IMR-90 (cell line): ENCODE results near the gene ZFYVE21. TPM values are rescaled to one million over a fixed set of nuclear protein-coding genes. Genes with fewer than 3 reads are reported as not detected.

Experiments
- ATAC-seq: fragments of 200-7000 bp; cut with Tn5 transposase; 2 replicates; pipeline ENCODE4 v1.9.1; 2020; ENCODE audit warnings: low read depth, mild to moderate bottlenecking, moderate library complexity
- BruUV-seq: library from RNA; stranded (reverse); fragments of 400-500 nt; replicated peaks from 2 replicates; lab custom pipeline; 2021; lab: Mats Ljungman, UMichigan
- CTCF ChIA-PET: fragments of 300-600 bp; formaldehyde crosslinking; extraction: SDS; loops from one replicate; lab custom pipeline; 2021; ENCODE audit warnings: antibody characterized with exemption; lab: Yijun Ruan, JAX
- POLR2A ChIA-PET: fragments of 300-600 bp; sonication (Branson Sonifier 250); formaldehyde crosslinking; loops from one replicate; lab custom pipeline; 2022; ENCODE audit warnings: antibody characterized with exemption; ENCODE audit not compliant: unreplicated experiment; lab: Charles Lee
- DNase-seq: peaks from one replicate; pipeline ENCODE4 v3.0.0; 2013
- H2AFZ ChIP-seq: replicated peaks from 2 replicates; pipeline ENCODE3; 2013; ENCODE audit warnings: low read length, mild to moderate bottlenecking; ENCODE audit not compliant: poor library complexity
- H2AK5ac ChIP-seq: 2 replicates; pipeline ENCODE4 v1.6.1; 2013; ENCODE audit warnings: low read depth, low read length, inconsistent platforms
- H2AK9ac ChIP-seq: replicated peaks from 2 replicates; pipeline ENCODE3; 2013; ENCODE audit warnings: mild to moderate bottlenecking, low read depth, low read length, moderate library complexity; ENCODE audit not compliant: poor library complexity
- H2BK120ac ChIP-seq: 2 replicates; pipeline ENCODE4 v1.6.1; 2013; ENCODE audit warnings: low read depth, low read length, inconsistent platforms
- H2BK15ac ChIP-seq: 3 replicates; pipeline ENCODE4 v1.6.1; 2013; ENCODE audit warnings: low read depth, low read length, inconsistent platforms
- H2BK20ac ChIP-seq: 2 replicates; pipeline ENCODE4 v1.6.1; 2013; ENCODE audit warnings: low read depth, mild to moderate bottlenecking, inconsistent platforms, low read length, moderate library complexity
- H2BK5ac ChIP-seq: 2 replicates; pipeline ENCODE4 v1.6.1; 2013; ENCODE audit warnings: mild to moderate bottlenecking, low read depth, low read length, inconsistent platforms; ENCODE audit not compliant: poor library complexity, severe bottlenecking
- H3K14ac ChIP-seq: replicated peaks from 2 replicates; pipeline ENCODE4 v1.6.1; 2013; ENCODE audit warnings: low read depth, low read length, inconsistent platforms
- H3K18ac ChIP-seq: 2 replicates; pipeline ENCODE4 v1.6.1; 2013; ENCODE audit warnings: low read depth, low read length, control low read depth
- H3K23ac ChIP-seq: 2 replicates; pipeline ENCODE4 v1.6.1; 2013; ENCODE audit warnings: low read depth, low read length, inconsistent platforms
- H3K27ac ChIP-seq: 2 replicates; pipeline ENCODE4 v1.5.1; 2013; ENCODE audit warnings: mild to moderate bottlenecking, control low read depth, low read length; ENCODE audit not compliant: insufficient read depth
- H3K27me3 ChIP-seq: 2 replicates; pipeline ENCODE4 v1.6.1; 2013; ENCODE audit warnings: low read length; ENCODE audit not compliant: control insufficient read depth, insufficient read depth
- H3K36me3 ChIP-seq: 2 replicates; pipeline ENCODE4 v1.6.1; 2013; ENCODE audit warnings: low read length, mixed read lengths; ENCODE audit not compliant: control insufficient read depth, insufficient read depth
- H3K4ac ChIP-seq: 2 replicates; pipeline ENCODE4 v1.6.1; 2013; ENCODE audit warnings: low read depth, low read length, inconsistent platforms
- H3K4me1 ChIP-seq: 2 replicates; pipeline ENCODE4 v1.6.1; 2013; ENCODE audit warnings: low read length, mixed read lengths; ENCODE audit not compliant: control insufficient read depth, insufficient read depth
- H3K4me2 ChIP-seq: 2 replicates; pipeline ENCODE4 v1.6.1; 2013; ENCODE audit warnings: low read depth, mild to moderate bottlenecking, control low read depth, low read length, moderate library complexity
- H3K4me3 ChIP-seq: 2 replicates; pipeline ENCODE4 v1.5.1; 2013; ENCODE audit warnings: low read depth, mild to moderate bottlenecking, control low read depth, low read length, moderate library complexity; ENCODE audit not compliant: insufficient read depth
- H3K56ac ChIP-seq: 2 replicates; pipeline ENCODE4 v1.6.1; 2013; ENCODE audit warnings: low read length, inconsistent platforms; ENCODE audit not compliant: insufficient read depth; ENCODE audit errors: extremely low read depth
- H3K79me1 ChIP-seq, 2 experiments: 2 replicates each; pipeline ENCODE4 v1.6.1; 2013; ENCODE audit warnings: low read length in 2 of 2, inconsistent platforms in 1 of 2, low read depth in 1 of 2
- H3K9ac ChIP-seq: 2 replicates; pipeline ENCODE4 v1.6.1; 2013; ENCODE audit warnings: low read depth, low read length, control low read depth
- H3K9me1 ChIP-seq: 2 replicates; pipeline ENCODE4 v1.6.1; 2013; ENCODE audit warnings: low read length, inconsistent platforms; ENCODE audit not compliant: insufficient read depth
- H3K9me3 ChIP-seq: 2 replicates; pipeline ENCODE4 v1.6.1; 2013; ENCODE audit warnings: low read length; ENCODE audit not compliant: control insufficient read depth, insufficient read depth
- H4K20me1 ChIP-seq: 2 replicates; pipeline ENCODE4 v1.6.1; 2013; ENCODE audit warnings: low read length, inconsistent platforms; ENCODE audit not compliant: insufficient read depth
- H4K5ac ChIP-seq: 2 replicates; pipeline ENCODE4 v1.6.1; 2013; ENCODE audit warnings: mild to moderate bottlenecking, low read depth, low read length, control low read depth
- H4K8ac ChIP-seq, 2 experiments: 2 replicates each; pipeline ENCODE4 v1.6.1; 2013; ENCODE audit warnings: low read depth in 2 of 2, low read length in 2 of 2, control low read depth in 1 of 2, inconsistent platforms in 1 of 2
- H4K91ac ChIP-seq: 2 replicates; pipeline ENCODE4 v1.6.1; 2013; ENCODE audit warnings: low read depth, low read length, inconsistent platforms; ENCODE audit not compliant: insufficient read depth
- BHLHE40 ChIP-seq: fragments of 150-350 bp; IDR thresholded peaks from 2 replicates; pipeline ENCODE4 v1.6.1; 2016; ENCODE audit warnings: mild to moderate bottlenecking, low read depth, low read length
- CEBPB ChIP-seq: IDR thresholded peaks from 2 replicates; pipeline ENCODE4 v1.6.1; 2012; ENCODE audit warnings: low read depth, low read length, improper control_type of control experiment
- CHD1 ChIP-seq: IDR thresholded peaks from 2 replicates; pipeline ENCODE4 v1.6.1; 2012; ENCODE audit warnings: low read depth, low read length, improper control_type of control experiment
- CTCF ChIP-seq: conservative IDR thresholded peaks from 2 replicates; pipeline ENCODE4 v1.5.1; 2012; ENCODE audit warnings: mild to moderate bottlenecking, low read depth, low read length, improper control_type of control experiment
- MAZ ChIP-seq: IDR thresholded peaks from 2 replicates; pipeline ENCODE4 v1.6.1; 2012; ENCODE audit warnings: low read depth, mild to moderate bottlenecking, low read length, improper control_type of control experiment, moderate library complexity, borderline replicate concordance
- RAD21 ChIP-seq: IDR thresholded peaks from 2 replicates; pipeline ENCODE4 v1.6.1; 2012; ENCODE audit warnings: low read length, improper control_type of control experiment
- RCOR1 ChIP-seq: IDR thresholded peaks from 2 replicates; pipeline ENCODE4 v1.6.1; 2012; ENCODE audit warnings: mild to moderate bottlenecking, low read length, improper control_type of control experiment; ENCODE audit not compliant: insufficient replicate concordance
- RFX5 ChIP-seq: IDR thresholded peaks from 2 replicates; pipeline ENCODE4 v1.8.0; 2012; ENCODE audit warnings: low read depth, mild to moderate bottlenecking, low read length, moderate library complexity
- WGBS, 2 experiments: methylation state at CpG; one replicate each; pipeline versions ENCODE4 v1.1.5 to v1.1.7; 2013; ENCODE audit warnings: missing lambda C conversion rate in 2 of 2; ENCODE audit not compliant: insufficient read length in 1 of 2; ENCODE audit errors: extremely low coverage in 2 of 2; 5-methylcytosine and 5-hydroxymethylcytosine counted together
- dilution Hi-C: fragments of 300-500 bp; cut with HindIII; formaldehyde crosslinking; loops from one replicate; pipeline ENCODE4 v1.14.3; 2018; ENCODE audit warnings: low sequenced_read_pairs; ENCODE audit not compliant: unreplicated experiment
- in situ Hi-C: fragments of 300-500 bp; cut with MboI; formaldehyde crosslinking; loops from 3 replicates; pipeline ENCODE4 v1.14.3; 2019; ENCODE audit warnings: low sequenced_read_pairs, inconsistent platforms, mixed read lengths
- intact Hi-C: fragments of 100-400 bp; cut with micrococcal nuclease; formaldehyde crosslinking; loops from 2 replicates; pipeline ENCODE4 v1.10.0; 2022
- polyA plus RNA-seq, 3 experiments: library from polyadenylated mRNA; depleted of rRNA; stranded (reverse); fragments of >200 nt; gene quantifications; 2 replicates each; pipeline ENCODE4 v1.2.3, GENCODE V29; 2012; ENCODE audit warnings: low replicate concordance in 1 of 3
- total RNA-seq: library from RNA; depleted of rRNA; stranded (reverse); fragments of >200 nt; gene quantifications from 2 replicates; pipeline ENCODE4 v1.2.3, GENCODE V29; 2012
- TF ChIP-seq, protein P1 (sequence below): fragments of 150-350 bp; IDR thresholded peaks from 2 replicates; pipeline ENCODE4 v1.6.1; 2017; ENCODE audit warnings: mild to moderate bottlenecking, antibody characterized with exemption, low read length, low read depth
- TF ChIP-seq, protein P2 (sequence below): fragments of 150-350 bp; IDR thresholded peaks from 2 replicates; pipeline ENCODE4 v1.6.1; 2016; ENCODE audit warnings: low read depth, mild to moderate bottlenecking, low read length, moderate library complexity, borderline replicate concordance

The ZFYVE21 gene
- total and polyA plus RNA-seq, 2 of the 4 experiments (the other 2 are of a cell fraction): 41.2 to 89.2 TPM

DNA sequence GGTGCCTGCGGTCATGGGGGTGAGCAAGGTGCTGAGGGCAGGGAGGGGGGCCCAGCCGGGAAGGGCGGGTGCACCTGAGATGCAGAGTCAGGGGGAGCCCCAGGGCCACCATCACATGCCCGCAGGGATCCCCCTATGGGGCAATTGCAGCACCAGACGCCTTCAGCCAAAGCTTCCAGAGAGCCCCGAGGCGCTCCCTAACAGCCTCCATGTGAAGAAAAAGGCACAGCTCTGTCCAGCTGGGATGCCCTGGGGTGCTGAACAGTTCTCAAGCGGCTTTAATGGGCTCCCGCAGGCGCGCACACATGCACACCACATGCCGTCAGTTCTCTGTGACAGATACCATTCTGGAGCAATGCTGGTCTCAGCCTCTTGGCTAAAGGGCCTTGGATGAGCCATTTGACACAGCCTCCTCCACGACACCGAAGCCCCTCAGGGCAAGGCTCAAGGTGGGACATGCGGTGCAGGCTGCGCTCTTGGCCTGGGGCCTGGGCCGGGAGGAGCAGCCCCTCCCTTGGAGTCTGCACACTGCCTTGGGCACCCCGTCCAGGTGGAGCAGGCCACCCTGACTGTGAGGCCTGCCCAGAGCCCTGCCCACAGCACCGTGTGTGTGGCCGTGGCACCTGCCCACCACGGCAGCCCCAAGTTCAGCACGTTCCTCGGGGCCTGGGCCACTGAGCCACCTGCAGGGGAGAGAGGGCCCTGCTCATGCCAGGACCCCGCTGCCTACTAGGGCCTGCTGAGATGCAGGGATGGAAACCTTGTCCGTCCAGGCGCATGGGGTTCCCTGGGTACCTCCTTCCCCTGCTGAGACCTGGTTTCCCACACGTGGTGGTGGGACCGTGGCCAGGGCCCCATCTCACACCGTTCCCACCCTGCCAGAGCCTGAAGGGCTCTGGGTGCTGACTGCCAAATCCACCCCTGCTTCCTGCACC is 8.0 kb upstream of the ZFYVE21 start:
- dilution Hi-C loops (no loop called here), in situ Hi-C loops (no loop called here), intact Hi-C loops (no loop called here)
- no peak overlapping the region for H4K91ac ChIP-seq
- H3K4me2 ChIP-seq: no peak overlapping the region
- DNase-seq (no peak), ATAC-seq (no peak)
- TF ChIP-seq BHLHE40 (no peak), RAD21 (no peak), CTCF (no peak), CEBPB (no peak), CHD1 (no peak), RCOR1 (no peak), RFX5 (no peak), MAZ (no peak)
- TF ChIP-seq, protein P1, sequence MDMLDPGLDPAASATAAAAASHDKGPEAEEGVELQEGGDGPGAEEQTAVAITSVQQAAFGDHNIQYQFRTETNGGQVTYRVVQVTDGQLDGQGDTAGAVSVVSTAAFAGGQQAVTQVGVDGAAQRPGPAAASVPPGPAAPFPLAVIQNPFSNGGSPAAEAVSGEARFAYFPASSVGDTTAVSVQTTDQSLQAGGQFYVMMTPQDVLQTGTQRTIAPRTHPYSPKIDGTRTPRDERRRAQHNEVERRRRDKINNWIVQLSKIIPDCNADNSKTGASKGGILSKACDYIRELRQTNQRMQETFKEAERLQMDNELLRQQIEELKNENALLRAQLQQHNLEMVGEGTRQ: no peak
- TF ChIP-seq, protein P2, sequence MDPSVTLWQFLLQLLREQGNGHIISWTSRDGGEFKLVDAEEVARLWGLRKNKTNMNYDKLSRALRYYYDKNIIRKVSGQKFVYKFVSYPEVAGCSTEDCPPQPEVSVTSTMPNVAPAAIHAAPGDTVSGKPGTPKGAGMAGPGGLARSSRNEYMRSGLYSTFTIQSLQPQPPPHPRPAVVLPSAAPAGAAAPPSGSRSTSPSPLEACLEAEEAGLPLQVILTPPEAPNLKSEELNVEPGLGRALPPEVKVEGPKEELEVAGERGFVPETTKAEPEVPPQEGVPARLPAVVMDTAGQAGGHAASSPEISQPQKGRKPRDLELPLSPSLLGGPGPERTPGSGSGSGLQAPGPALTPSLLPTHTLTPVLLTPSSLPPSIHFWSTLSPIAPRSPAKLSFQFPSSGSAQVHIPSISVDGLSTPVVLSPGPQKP: no peak
- H3K4me1 ChIP-seq: no peaks in the 10 kb centered on the region
- 90% methylated on average over 17 of the region's 29 CpGs; no CpG with 5 or more reads in 1 of the 2 experiments for WGBS, 2 experiments
- H3K18ac ChIP-seq: no peak overlapping the region
- no peak overlapping the region for H3K4ac ChIP-seq
- no peak overlapping the region for H2BK120ac ChIP-seq
- H2BK5ac ChIP-seq: no peak overlapping the region
- H3K4me3 ChIP-seq: no peak overlapping the region
- no peak overlapping the region for H2AFZ ChIP-seq
- H4K8ac ChIP-seq: no peak overlapping the region
- peaks cover 10 to 64% of the 10 kb centered on the region in 2 experiments; a peak in 3 of 4 replicates for H3K79me1 ChIP-seq
- H3K27ac ChIP-seq: no peak overlapping the region
- H2BK15ac ChIP-seq: no peak overlapping the region
- H3K14ac ChIP-seq: no peak overlapping the region
- H3K23ac ChIP-seq: no peak overlapping the region
- H2AK9ac ChIP-seq: peak overlapping the region; percentile 65
- peaks cover 48% of the 10 kb centered on the region for H3K36me3 ChIP-seq
- H3K27me3 ChIP-seq: no peaks in the 10 kb centered on the region
- H4K20me1 ChIP-seq: peaks cover 26% of the 10 kb centered on the region
- no peak overlapping the region for H3K56ac ChIP-seq
- ChIA-PET POLR2A (no interaction called here), CTCF (no interaction called here)
- no peak overlapping the region for H4K5ac ChIP-seq
- no peak overlapping the region for H2BK20ac ChIP-seq
- H3K9me3 ChIP-seq: no peaks in the 10 kb centered on the region
- no TSS peak for BruUV-seq
- H3K9me1 ChIP-seq: peaks cover under 1% of the 10 kb centered on the region; the same call in 1 of the 2 replicates
- no peak overlapping the region for H3K9ac ChIP-seq
- no peak overlapping the region for H2AK5ac ChIP-seq
